GM18867 (cell line): ENCODE data around the gene DBF4B.
"Not testable (repeated sequence)": the region's sequence is repeated elsewhere in the genome, so short reads cannot be mapped to it uniquely, and the experiment has no call there.

Experiments
- ATAC-seq: cut with Tn5 transposase; IDR thresholded peaks from one replicate; pipeline ENCODE4 v1.9.1; 2021; ENCODE audit warnings: mild to moderate bottlenecking, moderate library complexity; ENCODE audit not compliant: unreplicated experiment

The DBF4B gene

GRCh38 chr17:44726121-44726520 lies 17.7 kb downstream of the DBF4B start:
- not testable (repeated sequence) for ATAC-seq

DNA sequence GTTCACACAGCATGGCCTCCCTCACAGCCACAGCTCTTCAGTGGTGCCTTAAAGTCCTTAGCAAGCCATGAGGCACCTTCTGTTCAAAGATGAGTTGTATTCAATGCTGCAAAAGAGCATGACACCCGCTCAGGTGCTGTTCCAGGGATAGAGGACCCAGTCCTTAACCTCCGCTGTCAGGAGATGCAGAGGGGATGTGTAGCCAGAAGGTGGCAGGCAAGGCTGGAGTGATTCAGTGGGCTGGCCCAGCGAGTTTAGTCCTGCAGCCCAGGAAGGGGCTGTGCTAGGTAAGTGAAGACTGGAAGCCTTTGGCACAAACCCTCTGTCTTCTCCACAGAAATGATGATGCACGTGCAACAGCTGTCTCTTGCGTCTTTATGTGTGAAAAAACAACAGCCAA lies 25.3 kb downstream of the DBF4B start:
- no peak for ATAC-seq

DNA sequence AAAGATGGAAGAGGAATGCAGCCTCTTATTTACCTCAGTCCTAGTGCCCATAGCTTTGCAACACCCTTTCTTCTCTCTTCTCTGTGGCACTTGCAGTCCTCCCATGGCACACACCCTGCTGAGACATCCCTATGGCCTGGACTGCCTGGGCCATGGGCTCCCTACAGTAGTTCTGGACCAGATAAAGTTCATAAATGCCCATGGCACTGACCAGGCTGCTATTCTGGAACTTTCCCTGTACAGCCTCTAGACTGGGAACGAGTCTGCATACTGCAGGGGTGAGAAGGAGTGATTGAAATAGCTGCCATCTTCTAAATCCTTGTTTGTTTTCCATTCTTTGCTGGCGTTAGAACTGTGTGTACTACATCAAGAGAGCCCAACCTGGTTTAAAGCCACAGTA lies 25.8 kb downstream of the DBF4B start:
- ATAC-seq, result no peak

DNA sequence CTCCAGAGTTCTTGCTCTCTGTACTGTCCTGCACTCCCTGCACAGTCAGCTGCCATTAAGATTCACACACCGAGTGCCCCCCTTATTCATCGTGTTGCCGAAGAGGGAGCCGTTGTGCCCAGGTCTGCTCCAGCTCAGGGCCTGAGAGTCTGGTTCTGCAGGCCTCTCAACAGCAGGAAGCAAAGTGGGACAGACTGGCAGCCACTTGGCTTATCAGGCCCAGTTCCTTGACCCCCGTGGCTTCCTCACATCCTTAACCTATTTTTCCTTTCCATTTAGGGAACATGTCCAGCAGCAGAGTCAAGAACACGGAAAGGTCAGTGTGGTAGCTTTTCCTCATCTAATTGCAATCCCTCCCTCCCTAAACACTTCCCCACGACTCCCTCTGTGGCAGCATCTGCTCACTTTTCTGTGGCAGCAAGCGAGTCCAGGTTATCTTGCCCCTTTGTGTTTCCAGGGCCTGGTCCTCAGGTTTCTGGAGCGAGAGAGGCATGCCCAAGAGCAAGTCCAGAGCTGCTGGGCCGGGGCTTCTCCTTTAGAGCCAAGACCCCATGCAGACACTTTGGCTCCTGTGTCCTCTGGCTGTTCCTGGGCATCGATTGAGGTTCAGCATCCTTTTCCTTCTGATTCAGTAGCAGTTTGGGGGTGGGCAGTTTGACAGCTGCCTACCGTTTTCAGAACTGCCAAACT lies 28.2 kb downstream of the DBF4B start:
- ATAC-seq, result no peak

GRCh38 chr17:44738214-44738906 lies 29.9 kb downstream of the DBF4B start:
- ATAC-seq, result no peak

- no peak for ATAC-seq
Observed at GRCh38 chr17:44741316-44741715, 32.9 kb downstream of the DBF4B start.

- no peak for ATAC-seq
Observed at GRCh38 chr17:44745301-44745700, 36.8 kb downstream of the DBF4B start.

DNA sequence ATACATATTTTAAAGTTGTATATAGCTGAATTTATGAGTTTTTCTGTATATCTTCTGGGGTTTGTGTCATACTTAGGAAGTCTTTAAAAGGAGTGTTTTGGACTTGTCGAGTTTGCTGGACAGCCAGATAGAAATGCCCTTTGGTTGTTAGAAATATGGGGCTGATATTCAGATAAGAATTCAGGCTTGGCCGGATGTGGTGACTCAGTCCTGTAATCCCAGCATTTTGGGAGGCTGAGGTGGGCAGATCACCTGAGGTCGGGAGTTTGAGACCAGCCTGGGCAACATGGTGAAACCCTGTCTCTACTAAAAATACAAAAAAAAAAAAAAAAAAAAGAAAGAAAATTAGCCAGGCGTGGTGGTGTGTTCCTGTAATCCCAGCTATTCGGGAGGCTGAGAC lies 37.3 kb downstream of the DBF4B start:
- ATAC-seq, result not testable (repeated sequence)

GRCh38 chr17:44747566-44747965 lies 39.1 kb downstream of the DBF4B start:
- no peak for ATAC-seq

DNA sequence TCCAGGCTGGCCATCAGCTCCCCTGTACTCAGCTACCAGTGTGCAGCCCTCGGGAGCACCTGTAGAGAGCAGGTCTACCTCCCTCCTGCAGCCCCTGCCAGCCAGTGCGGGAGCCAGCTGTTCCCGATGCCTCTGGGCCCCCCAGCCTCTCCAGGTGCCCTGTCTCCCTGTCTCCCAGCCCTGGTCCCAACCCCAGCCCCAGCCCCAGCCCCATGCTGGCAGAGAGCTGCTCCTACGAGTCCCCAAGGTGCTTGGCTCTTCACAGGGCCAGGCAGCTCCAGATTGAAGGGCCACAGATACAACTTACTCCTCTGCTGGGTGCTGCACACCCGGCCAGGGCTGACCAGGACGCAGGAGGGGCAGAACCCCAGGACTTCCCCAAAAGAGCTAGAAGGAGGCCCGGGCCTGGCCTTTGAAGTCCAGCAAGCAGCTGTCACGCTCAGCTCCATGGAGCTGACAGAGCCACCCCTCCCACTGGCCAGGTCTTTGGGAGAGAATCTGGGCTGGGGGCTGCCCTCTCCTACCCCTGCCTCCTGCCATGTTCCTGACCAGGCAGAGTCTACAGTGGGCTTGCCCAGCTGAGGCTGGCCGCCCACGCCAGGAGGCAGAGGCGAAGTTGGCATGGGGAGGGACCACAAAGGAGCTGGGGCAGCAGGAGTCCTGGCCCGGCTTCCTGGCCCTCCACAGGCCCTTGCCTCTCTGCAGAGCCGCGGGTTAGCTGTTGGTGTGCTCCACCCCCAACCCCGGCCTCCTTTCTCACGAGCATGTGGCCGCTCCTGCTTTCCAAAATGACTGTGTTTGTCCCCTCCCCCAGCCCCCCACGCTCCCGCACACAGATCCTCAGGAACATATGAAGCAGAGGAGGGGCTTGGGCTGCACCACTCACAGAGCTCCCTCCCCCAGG lies 40.9 kb downstream of the DBF4B start:
- ATAC-seq, result no peak

GRCh38 chr17:44749980-44750318 lies 41.5 kb downstream of the DBF4B start:
- no peak for ATAC-seq

DNA sequence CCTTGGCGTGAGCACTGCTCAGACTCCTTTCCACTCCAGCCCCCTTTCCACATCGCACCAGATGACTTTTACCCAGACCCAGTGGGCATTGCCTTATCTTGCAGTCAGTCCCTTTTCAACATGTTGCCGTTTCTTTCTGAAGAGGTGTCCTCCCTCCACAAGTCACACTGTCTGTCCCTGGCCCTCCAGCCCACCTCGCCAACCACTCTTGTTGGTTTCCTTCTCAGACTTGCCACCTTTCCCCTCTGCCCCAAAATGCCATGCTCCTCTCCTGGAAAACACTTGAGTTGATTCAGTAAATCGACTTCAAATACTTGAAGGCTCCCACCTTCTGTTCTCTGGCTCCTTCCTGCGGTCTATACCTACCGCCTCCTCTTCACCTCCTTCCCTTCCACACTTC lies 42.9 kb downstream of the DBF4B start:
- no peak for ATAC-seq

DNA sequence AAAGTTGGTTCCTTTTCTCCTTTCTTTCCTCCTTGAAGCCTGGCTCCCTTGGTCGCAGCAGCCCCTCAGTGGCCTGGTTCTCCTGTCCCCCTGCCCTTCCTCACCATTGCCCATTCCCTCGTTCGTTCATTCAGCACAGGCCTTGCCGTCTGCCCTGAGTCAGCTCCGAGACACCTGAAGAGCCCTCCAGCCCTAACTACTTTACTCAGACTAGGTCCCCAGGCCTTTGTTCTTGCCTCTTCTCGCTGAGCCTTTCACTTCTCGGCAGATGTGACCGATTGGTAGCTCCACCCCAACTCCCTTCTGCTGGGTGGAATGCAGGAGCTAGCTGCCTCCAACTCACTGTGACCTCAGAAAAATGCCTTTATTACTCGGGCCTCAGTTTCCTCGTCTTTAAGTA lies 43.3 kb downstream of the DBF4B start:
- ATAC-seq, result no peak

GRCh38 chr17:44752953-44753861 lies 44.7 kb downstream of the DBF4B start:
- ATAC-seq, result no peak

GRCh38 chr17:44754276-44754675 lies 45.8 kb downstream of the DBF4B start:
- ATAC-seq, result no peak

DNA sequence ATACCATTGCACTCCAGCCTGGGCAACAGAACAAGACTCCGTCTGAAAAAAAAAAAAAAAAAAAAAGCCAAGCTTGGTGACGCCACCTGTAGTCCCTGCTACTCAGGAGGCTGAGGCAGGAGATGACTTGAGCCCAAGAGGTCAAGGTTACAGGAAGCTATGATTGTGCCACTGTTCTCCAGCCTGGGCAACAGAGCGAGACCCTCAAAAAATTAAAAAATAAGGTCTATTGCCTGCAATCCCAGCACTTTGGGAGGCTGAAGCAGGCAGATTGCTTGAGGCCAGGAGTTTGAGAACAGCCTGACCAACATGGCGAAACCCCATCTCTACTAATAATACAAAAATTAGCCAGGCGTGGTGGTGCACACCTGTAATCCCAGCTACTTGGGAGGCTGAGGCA lies 46.7 kb downstream of the DBF4B start:
- not testable (repeated sequence) for ATAC-seq

DNA sequence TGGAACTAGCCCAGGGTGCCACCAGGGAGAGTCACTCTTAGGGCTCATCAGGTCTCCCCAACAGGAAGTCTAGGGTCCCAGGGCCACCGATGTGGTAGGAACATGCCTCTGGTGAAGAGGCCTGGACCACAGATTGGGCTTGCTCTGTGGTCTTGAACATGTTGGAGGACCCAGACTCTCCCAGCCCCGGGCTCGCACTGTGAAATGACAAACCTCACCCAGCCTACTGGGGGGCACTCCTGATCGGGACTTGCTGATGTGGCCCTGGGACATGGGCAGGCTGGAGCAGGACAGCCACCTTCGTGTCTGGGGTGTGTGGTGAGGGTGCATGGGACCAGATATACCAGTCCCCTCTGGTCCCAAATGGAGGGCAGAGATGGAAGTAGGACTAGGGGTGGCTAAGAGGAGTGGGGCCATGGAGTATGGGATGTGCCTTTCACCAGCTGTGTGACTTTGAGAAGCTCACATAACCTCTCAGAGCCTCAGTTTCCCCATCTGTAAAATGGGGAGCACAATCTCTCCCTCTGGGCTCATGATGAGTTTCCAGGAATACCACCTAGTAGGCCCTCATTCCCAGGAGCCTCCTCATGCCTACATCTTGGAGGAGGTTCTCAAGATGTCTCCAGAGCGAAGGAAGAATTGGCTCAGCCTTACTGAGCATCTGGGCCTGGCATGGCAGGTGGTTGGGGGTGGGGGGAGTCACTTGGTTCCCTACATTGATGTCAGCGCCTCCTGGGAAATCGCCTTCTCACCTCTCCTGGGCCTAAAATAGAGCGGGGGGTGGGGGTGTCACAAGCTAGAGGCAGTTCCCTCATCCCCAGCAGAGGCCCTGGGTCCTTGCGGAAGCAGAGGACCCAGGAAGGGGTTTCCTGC lies 48.8 kb downstream of the DBF4B start:
- no peak for ATAC-seq

- no peak for ATAC-seq
Observed at GRCh38 chr17:44757918-44758413, 49.5 kb downstream of the DBF4B start.

- no peak for ATAC-seq
Observed at GRCh38 chr17:44758414-44759085, 50.1 kb downstream of the DBF4B start, which contains the start of gene ADAM11. Gene ADAM11, plus strand, starts transcription at chr17:44758988. Its CDS starts 212 bp downstream, at chr17:44759200.
